ENCODE measurements around the gene SLC26A1. TPM values are rescaled to one million over a fixed set of nuclear protein-coding genes. Genes with fewer than 3 reads are reported as not detected.
A peak's percentile ranks its signal among the peaks of the same experiment; 100 is the strongest.

SLC26A1 gene
- total RNA-seq, 1 experiment from 2014 or later: 0.09 TPM

- H4K8ac ChIP-seq (replicated peaks; ENCODE audit: insufficient read length, low read depth, low read length): no peak within 1 kb of the TSS
These were observed 19.5 kb downstream of the SLC26A1 start, which contains the start of gene DGKQ for GRCh38 chr4:973431-974397. Gene DGKQ, minus strand, starts transcription at chr4:973569. Its CDS starts 87 bp downstream, at chr4:973482.

More at GRCh38 chr4:973431-974397, 19.5 kb downstream of the SLC26A1 start, which contains the start of gene DGKQ:
- Histone ChIP-seq H3K23ac (ENCODE audit: insufficient read length, low read depth, low read length) (no peak within 1 kb of the TSS), H3K9ac (ENCODE audit: extremely low read depth, insufficient read length, low read length) (no peak within 1 kb of the TSS), H3K4me1 (ENCODE audit: insufficient read depth, low read length) (no peaks in the 10 kb centered on the region), H3K79me1 (ENCODE audit: insufficient read depth, low read depth, low read length, poor library complexity, severe bottlenecking) (no peaks in the 10 kb centered on the region), H3K56ac (ENCODE audit: insufficient read length, low read depth, low read length) (no peak within 1 kb of the TSS), H4K91ac (ENCODE audit: insufficient read length, low read depth, low read length) (no peak within 1 kb of the TSS), H2BK5ac (ENCODE audit: insufficient read length, low read length) (no peak within 1 kb of the TSS), H3K79me2 (ENCODE audit: insufficient read depth, low read length) (no peaks in the 10 kb centered on the region), H4K20me1 (ENCODE audit: control insufficient read depth, insufficient read depth, insufficient read length) (no peaks in the 10 kb centered on the region), H2BK15ac (ENCODE audit: low read depth, low read length) (no peak within 1 kb of the TSS), H3K27me3 (ENCODE audit: insufficient read depth, low read length) (peaks cover 3% of the 10 kb centered on the region; the same call in 1 of the 2 replicates), H2BK12ac (ENCODE audit: insufficient read length, low read depth, low read length) (no peak within 1 kb of the TSS), H3K18ac (ENCODE audit: insufficient read length, low read depth, low read length) (no peak within 1 kb of the TSS), H3K23me2 (ENCODE audit: insufficient read length, low read depth, low read length, poor library complexity, severe bottlenecking) (peaks cover 5% of the 10 kb centered on the region), H2AK5ac (ENCODE audit: insufficient read length, low read length) (no peak within 1 kb of the TSS), H3K14ac (ENCODE audit: insufficient read depth, low read length) (no peak within 1 kb of the TSS; the same call in 1 of the 2 replicates), H4K5ac (ENCODE audit: insufficient read length, low read depth, low read length) (no peak within 1 kb of the TSS), H2BK20ac (ENCODE audit: low read depth, low read length, poor library complexity, severe bottlenecking) (no peak within 1 kb of the TSS), H3K4ac (ENCODE audit: low read depth, low read length) (no peak within 1 kb of the TSS), H2BK120ac (ENCODE audit: low read depth, low read length, poor library complexity, severe bottlenecking) (no peak within 1 kb of the TSS), H3K9me3 (ENCODE audit: control insufficient read depth, low read depth, low read length) (no peaks in the 10 kb centered on the region), H3K27ac (ENCODE audit: insufficient read length, low read depth, low read length) (no peak within 1 kb of the TSS), H2AFZ (ENCODE audit: low read length) (no peak within 1 kb of the TSS), H3T11ph (ENCODE audit: low read length) (no peak within 1 kb of the TSS), H3K4me2 (ENCODE audit: insufficient read depth, insufficient read length, low read length) (peak within 1 kb of the TSS; percentile 56)
- Mint-ChIP-seq H3K36me3 (ENCODE audit: insufficient read depth in 1 of 3, low read depth in 3 of 3) (no peaks in the 10 kb centered on the region), H3K4me3 (peak within 1 kb of the TSS; percentile 48 to 63), H3K27ac (no peak within 1 kb of the TSS), H3K9me3 (peaks cover 5 to 8% of the 10 kb centered on the region in 2 experiments; a peak in 3 of 5 replicates), H3K4me1 (peaks cover 0 to 2% of the 10 kb centered on the region in 2 experiments; a peak in 1 of 4 replicates), H3K27me3 (ENCODE audit: low read depth) (peaks cover 29% of the 10 kb centered on the region)
- WGBS (ENCODE audit: extremely low coverage, insufficient read length, low lambda C conversion rate): no CpG with 5 or more reads among the region's 123 CpGs
- DNase-seq: peak; percentile 79
- TF ChIP-seq CTCF (conservative IDR thresholded peaks at IDR 0.05): no peak

All from H9 (cell line).